Measurements from ENCODE around the gene FAM3A. TPM values are rescaled to one million over a fixed set of nuclear protein-coding genes. Genes with fewer than 3 reads are reported as not detected.

FAM3A gene
- total RNA-seq, 1 donor from 2014 or later, result 39.1 TPM

GRCh38 chrX:154508384-154508745 lies 7.7 kb downstream of the FAM3A start:
- no peak overlapping the region for H3K27ac Mint-ChIP-seq
- no peaks in the 10 kb centered on the region for H3K4me1 Mint-ChIP-seq
- no peak for DNase-seq (ENCODE audit: low spot score in 2 of 2, unreplicated experiment in 2 of 2)
- H3K4me3 Mint-ChIP-seq, result no peak overlapping the region
- H3K36me3 Mint-ChIP-seq, result peaks cover 20% of the 10 kb centered on the region
- no peak for TF ChIP-seq CTCF (IDR thresholded peaks at IDR 0.05; ENCODE audit: unreplicated experiment)
- H3K27me3 Mint-ChIP-seq (ENCODE audit: low read depth), result no peaks in the 10 kb centered on the region
- H3K9me3 Mint-ChIP-seq, result peaks cover 18% of the 10 kb centered on the region

GRCh38 chrX:154507673-154508383 lies 8.2 kb downstream of the FAM3A start:
- Mint-ChIP-seq H3K27ac (no peak overlapping the region), H3K4me1 (no peaks in the 10 kb centered on the region), H3K36me3 (peaks cover 20% of the 10 kb centered on the region), H3K4me3 (no peak overlapping the region), H3K27me3 (ENCODE audit: low read depth) (no peaks in the 10 kb centered on the region), H3K9me3 (peaks cover 18% of the 10 kb centered on the region)
- DNase-seq (ENCODE audit: low spot score in 2 of 2, unreplicated experiment in 2 of 2), result no peak
- TF ChIP-seq CTCF (IDR thresholded peaks at IDR 0.05; ENCODE audit: unreplicated experiment), result no peak

GRCh38 chrX:154506483-154507332 lies 9.3 kb downstream of the FAM3A start:
- peaks cover 20% of the 10 kb centered on the region for H3K36me3 Mint-ChIP-seq
- H3K4me1 Mint-ChIP-seq, result no peaks in the 10 kb centered on the region
- peaks cover 18% of the 10 kb centered on the region for H3K9me3 Mint-ChIP-seq
- H3K4me3 Mint-ChIP-seq, result no peak overlapping the region
- no peaks in the 10 kb centered on the region for H3K27me3 Mint-ChIP-seq (ENCODE audit: low read depth)
- no peak overlapping the region for H3K27ac Mint-ChIP-seq
- no peak for TF ChIP-seq CTCF (IDR thresholded peaks at IDR 0.05; ENCODE audit: unreplicated experiment)
- no peak for DNase-seq (ENCODE audit: low spot score in 2 of 2, unreplicated experiment in 2 of 2)

- Mint-ChIP-seq H3K36me3 (peaks cover 18% of the 10 kb centered on the region), H3K27ac (no peak overlapping the region), H3K9me3 (peaks cover 18% of the 10 kb centered on the region), H3K4me3 (no peak overlapping the region), H3K27me3 (ENCODE audit: low read depth) (no peaks in the 10 kb centered on the region), H3K4me1 (no peaks in the 10 kb centered on the region)
- no peak for TF ChIP-seq CTCF (IDR thresholded peaks at IDR 0.05; ENCODE audit: unreplicated experiment)
- DNase-seq (ENCODE audit: low spot score in 2 of 2, unreplicated experiment in 2 of 2), result no peak
These were observed 10.3 kb downstream of the FAM3A start for GRCh38 chrX:154505734-154506133.

- no peaks in the 10 kb centered on the region for H3K4me1 Mint-ChIP-seq
- H3K9me3 Mint-ChIP-seq, result peaks cover 8% of the 10 kb centered on the region
- peaks cover 3% of the 10 kb centered on the region for H3K36me3 Mint-ChIP-seq
- no peak overlapping the region for H3K27ac Mint-ChIP-seq
- H3K4me3 Mint-ChIP-seq, result no peak overlapping the region
- DNase-seq (ENCODE audit: low spot score in 2 of 2, unreplicated experiment in 2 of 2), result no peak
- no peaks in the 10 kb centered on the region for H3K27me3 Mint-ChIP-seq (ENCODE audit: low read depth)
- no peak for TF ChIP-seq CTCF (IDR thresholded peaks at IDR 0.05; ENCODE audit: unreplicated experiment)
These were observed 13.0 kb downstream of the FAM3A start for GRCh38 chrX:154502989-154503388.

All from mesothelial cell of epicardium (in vitro differentiated cells).